GM12873 (cell line): Measurements from ENCODE around the gene NFXL1.

ENCODE experiments used
- TF ChIP-seq, protein P1 (sequence below): IDR thresholded peaks from 2 replicates; pipeline ENCODE4 v1.5.1; 2012; ENCODE audit warnings: low read depth, mild to moderate bottlenecking, moderate library complexity, low read length, control low read depth; ENCODE audit not compliant: insufficient read depth; ENCODE audit errors: missing control alignments

The NFXL1 gene

DNA sequence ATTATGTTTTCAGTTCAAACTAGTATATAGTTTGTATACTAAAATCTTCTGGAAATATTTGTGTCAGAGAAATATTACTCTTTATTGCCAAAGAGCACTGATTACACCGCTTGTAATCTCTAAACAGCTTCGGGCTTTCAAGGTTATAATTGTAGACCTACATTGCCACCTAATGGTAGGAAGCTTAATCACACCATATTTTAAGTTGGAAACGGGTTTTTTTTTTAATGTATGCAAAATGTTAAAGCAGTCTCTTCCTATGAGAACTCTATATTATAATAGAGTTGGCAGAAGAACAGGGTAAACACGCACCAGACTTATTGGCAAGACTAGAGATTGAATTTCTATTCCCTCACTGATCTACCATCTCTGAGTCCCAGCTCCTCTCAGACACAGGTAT, 19.5 kb upstream of the NFXL1 start:
- TF ChIP-seq, protein P1, sequence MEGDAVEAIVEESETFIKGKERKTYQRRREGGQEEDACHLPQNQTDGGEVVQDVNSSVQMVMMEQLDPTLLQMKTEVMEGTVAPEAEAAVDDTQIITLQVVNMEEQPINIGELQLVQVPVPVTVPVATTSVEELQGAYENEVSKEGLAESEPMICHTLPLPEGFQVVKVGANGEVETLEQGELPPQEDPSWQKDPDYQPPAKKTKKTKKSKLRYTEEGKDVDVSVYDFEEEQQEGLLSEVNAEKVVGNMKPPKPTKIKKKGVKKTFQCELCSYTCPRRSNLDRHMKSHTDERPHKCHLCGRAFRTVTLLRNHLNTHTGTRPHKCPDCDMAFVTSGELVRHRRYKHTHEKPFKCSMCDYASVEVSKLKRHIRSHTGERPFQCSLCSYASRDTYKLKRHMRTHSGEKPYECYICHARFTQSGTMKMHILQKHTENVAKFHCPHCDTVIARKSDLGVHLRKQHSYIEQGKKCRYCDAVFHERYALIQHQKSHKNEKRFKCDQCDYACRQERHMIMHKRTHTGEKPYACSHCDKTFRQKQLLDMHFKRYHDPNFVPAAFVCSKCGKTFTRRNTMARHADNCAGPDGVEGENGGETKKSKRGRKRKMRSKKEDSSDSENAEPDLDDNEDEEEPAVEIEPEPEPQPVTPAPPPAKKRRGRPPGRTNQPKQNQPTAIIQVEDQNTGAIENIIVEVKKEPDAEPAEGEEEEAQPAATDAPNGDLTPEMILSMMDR = peak; percentile 55

DNA sequence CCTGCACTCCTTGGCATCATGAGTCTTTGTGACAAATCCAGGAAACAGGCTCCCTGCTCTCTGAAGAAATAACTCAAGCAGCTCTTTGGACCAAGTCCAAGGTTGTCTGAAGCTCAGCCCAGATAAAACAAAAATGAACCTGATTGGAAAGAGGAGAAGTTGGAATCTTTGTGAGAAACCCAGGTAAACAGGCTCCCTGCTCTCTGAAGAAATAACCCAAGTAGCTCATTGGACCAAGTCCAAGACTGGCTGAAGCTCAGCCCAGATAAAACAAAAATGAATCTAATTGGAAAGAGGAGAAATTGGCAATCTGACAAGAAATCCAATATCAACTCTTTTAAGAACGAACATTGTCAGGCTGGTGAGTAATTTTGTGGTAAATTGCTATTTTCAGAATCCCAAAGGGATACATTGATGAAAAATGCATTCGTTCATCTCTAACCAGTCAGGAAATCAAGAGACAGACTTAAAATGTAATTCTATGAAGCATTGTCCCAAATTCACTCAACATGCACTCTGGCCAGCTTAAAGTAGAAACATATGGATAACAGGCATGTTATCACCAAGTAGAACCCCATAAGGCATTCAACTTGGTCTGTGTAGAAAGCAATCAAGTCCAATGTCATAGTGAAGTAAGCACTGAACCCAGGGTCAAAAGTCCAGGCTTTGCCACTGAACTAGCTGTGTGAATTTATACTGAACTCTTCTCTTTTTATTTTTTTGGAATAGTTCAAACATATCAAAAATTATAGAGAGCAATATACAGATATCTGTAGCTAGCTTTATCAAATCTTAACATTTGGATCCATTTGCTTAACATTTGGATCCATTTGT, 16.8 kb upstream of the NFXL1 start:
- TF ChIP-seq, protein P1 = no peak

DNA sequence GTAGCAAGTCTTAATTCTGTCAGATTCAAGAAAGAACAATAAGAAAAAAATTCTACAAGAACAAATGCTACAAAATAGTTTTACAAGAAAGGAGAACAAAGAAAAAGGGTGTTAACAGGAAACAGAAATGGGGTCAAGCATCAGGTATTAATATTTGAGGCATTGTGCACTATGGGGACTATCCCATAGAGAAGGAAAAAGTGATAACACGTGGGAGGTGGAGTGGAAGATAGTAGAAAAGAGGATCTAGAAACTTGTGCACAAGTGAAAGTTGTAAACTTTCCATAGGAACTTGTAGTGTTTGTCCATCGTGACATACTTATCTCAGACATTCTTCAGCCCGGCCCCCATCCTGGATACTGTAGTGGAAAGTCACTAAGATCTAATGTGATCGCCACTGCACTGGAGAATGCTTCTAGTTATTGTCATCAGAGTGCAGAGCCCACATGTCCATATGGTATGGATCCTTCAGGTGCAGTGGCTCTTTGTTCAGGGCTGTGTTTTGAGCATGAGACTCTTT, 15.4 kb upstream of the NFXL1 start:
- TF ChIP-seq, protein P1 = no peak

DNA sequence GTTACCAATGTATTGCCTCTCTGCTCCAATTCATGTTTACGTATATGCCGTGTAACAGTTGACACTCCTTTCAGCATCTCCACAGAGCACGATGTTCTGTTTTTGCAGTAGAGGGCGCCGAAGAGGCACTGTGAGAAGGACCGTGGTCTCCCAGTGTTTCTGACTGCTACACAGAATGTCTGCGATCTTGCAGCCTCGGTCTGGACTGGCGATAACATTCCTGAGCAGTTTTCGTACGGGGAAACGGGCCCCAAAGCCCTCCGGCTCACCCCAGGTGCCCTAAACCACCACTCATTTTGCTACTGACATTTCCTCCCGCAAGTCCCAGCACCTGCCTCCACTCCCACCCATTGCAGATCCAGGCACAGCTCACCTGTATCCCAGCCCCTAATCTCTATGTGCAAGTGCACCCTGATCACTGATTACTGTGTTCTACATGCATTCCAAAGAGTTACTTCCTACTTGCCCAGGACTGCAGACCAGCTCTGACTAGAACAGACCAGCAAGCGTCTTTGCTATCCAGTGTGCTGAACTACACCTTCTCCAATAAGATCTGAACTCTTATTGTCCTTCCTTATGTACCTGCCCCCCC, 12.4 kb upstream of the NFXL1 start:
- TF ChIP-seq, protein P1 = peak; percentile 87

DNA sequence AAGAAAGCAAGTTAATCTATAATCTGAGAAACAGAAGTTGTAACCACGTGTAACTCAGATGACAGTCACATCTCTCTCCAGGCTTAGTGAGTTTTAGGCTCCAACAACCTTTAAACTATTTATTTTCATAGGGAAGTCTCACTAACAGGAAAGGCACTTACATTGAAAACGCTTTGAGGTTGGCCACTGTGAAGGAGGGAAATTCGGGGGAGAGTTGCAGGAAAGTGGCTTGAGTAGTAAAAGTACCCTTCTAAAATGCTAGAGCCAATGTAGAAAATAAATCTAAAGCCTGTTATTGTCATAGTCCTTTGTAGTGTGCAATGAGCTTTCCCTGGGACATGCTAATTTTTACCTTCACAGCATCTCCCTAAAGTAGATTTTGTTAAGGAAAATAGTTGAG, 995 bp upstream of the NFXL1 start:
- TF ChIP-seq, protein P1 = no peak

DNA sequence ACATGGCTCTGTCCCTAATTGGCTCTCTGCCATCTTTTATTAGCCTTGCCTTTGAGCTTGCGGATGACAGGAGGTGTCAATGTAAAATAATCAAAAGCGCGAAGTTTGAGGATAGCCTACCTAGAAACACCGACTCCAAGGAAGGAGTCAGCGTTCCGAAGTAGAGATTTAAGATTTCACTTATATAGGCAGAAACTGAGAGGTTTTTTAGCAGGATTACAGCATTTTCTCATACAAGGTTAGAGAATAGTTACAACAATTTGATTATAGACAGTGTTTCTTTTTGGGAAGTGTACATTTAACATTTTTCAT, 499 bp upstream of the NFXL1 start:
- TF ChIP-seq, protein P1 = no peak

DNA sequence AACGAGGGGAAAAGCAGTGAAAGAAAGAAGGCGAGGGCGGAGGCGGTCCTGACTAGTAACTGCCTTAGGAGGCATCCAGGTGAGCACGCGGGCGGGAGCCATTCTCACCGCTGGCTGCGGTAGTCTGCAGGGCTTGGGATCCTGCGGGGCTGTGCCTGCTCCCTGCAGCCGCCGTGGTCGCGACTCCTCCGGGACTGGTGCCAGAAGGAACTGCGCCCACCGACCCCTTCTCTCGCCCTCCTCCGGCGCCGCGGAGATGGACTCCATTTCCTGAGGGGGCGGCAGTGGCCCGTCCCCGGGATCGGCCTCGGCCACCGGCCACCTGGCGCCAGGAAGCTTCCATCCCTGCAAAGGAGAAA, 543 bp downstream of the NFXL1 start:
- TF ChIP-seq, protein P1 = no peak
